Activated T-helper 17 cell treated with anti-CD3 and anti-CD28 coated beads, Interleukin-2, amount 50 U/mL, for 72 hours (primary cell): Measurements from ENCODE around the gene RRBP1. TPM values are rescaled to one million over a fixed set of nuclear protein-coding genes. Genes with fewer than 3 reads are reported as not detected.
"Not testable (repeated sequence)": the region's sequence is repeated elsewhere in the genome, so short reads cannot be mapped to it uniquely, and the experiment has no call there.

ENCODE experiments used
- ATAC-seq: fragments of 150-1000 bp; cut with Tn5 transposase; replicated peaks from 2 replicates; pipeline ENCODE4 v1.10.0; 2021; ENCODE audit warnings: mild to moderate bottlenecking, moderate library complexity
- H3K27ac Mint-ChIP-seq: one replicate; pipeline ENCODE4 v1.8.0; 2022; ENCODE audit warnings: mixed read lengths
- H3K27me3 Mint-ChIP-seq: one replicate; pipeline ENCODE4 v1.8.0; 2022; ENCODE audit warnings: mixed read lengths
- H3K36me3 Mint-ChIP-seq: one replicate; pipeline ENCODE4 v1.8.0; 2022; ENCODE audit warnings: low read depth, mild to moderate bottlenecking, mixed read lengths
- H3K4me1 Mint-ChIP-seq: one replicate; pipeline ENCODE4 v1.8.0; 2022; ENCODE audit warnings: mixed read lengths
- H3K4me3 Mint-ChIP-seq: one replicate; pipeline ENCODE4 v1.8.0; 2022; ENCODE audit warnings: mild to moderate bottlenecking, mixed read lengths
- H3K9me3 Mint-ChIP-seq: one replicate; pipeline ENCODE4 v1.8.0; 2022; ENCODE audit warnings: mixed read lengths
- total RNA-seq, 2 donors: library from RNA; stranded (reverse); gene quantifications; one replicate each; pipeline ENCODE4 v1.2.3, GENCODE V29; 2022

RRBP1 gene
- total RNA-seq, 2 donors from 2014 or later: 21.6 to 32.5 TPM

- Mint-ChIP-seq H3K4me3 (no peak overlapping the region), H3K27ac (no peak overlapping the region), H3K27me3 (peaks cover 4% of the 10 kb centered on the region), H3K4me1 (no peaks in the 10 kb centered on the region), H3K36me3 (no peaks in the 10 kb centered on the region), H3K9me3 (no peaks in the 10 kb centered on the region)
- no peak for ATAC-seq
Measured at GRCh38 chr20:17715075-17715474, 33.0 kb upstream of the RRBP1 start.

- Mint-ChIP-seq H3K36me3 (no peaks in the 10 kb centered on the region), H3K4me3 (no peak overlapping the region), H3K9me3 (no peaks in the 10 kb centered on the region), H3K27ac (no peak overlapping the region), H3K27me3 (peaks cover 4% of the 10 kb centered on the region), H3K4me1 (no peaks in the 10 kb centered on the region)
- no peak for ATAC-seq
Measured at GRCh38 chr20:17714597-17714996, 32.6 kb upstream of the RRBP1 start.

- no peak overlapping the region for H3K27ac Mint-ChIP-seq
- H3K27me3 Mint-ChIP-seq: peaks cover 4% of the 10 kb centered on the region
- no peaks in the 10 kb centered on the region for H3K4me1 Mint-ChIP-seq
- no peaks in the 10 kb centered on the region for H3K9me3 Mint-ChIP-seq
- H3K36me3 Mint-ChIP-seq: no peaks in the 10 kb centered on the region
- no peak for ATAC-seq
- H3K4me3 Mint-ChIP-seq: no peak overlapping the region
Measured at GRCh38 chr20:17712708-17713107, 30.7 kb upstream of the RRBP1 start.

GRCh38 chr20:17712201-17712600, 30.2 kb upstream of the RRBP1 start:
- Mint-ChIP-seq H3K4me1 (no peaks in the 10 kb centered on the region), H3K27ac (no peak overlapping the region), H3K27me3 (peaks cover 4% of the 10 kb centered on the region), H3K9me3 (no peaks in the 10 kb centered on the region), H3K36me3 (no peaks in the 10 kb centered on the region), H3K4me3 (no peak overlapping the region)
- no peak for ATAC-seq

GRCh38 chr20:17711267-17711627, 29.2 kb upstream of the RRBP1 start:
- H3K36me3 Mint-ChIP-seq: no peaks in the 10 kb centered on the region
- H3K4me3 Mint-ChIP-seq: no peak overlapping the region
- no peak overlapping the region for H3K27ac Mint-ChIP-seq
- peaks cover 4% of the 10 kb centered on the region for H3K27me3 Mint-ChIP-seq
- no peak for ATAC-seq
- H3K9me3 Mint-ChIP-seq: no peaks in the 10 kb centered on the region
- H3K4me1 Mint-ChIP-seq: no peaks in the 10 kb centered on the region

- no peaks in the 10 kb centered on the region for H3K4me1 Mint-ChIP-seq
- no peak overlapping the region for H3K4me3 Mint-ChIP-seq
- no peaks in the 10 kb centered on the region for H3K36me3 Mint-ChIP-seq
- H3K9me3 Mint-ChIP-seq: no peaks in the 10 kb centered on the region
- H3K27me3 Mint-ChIP-seq: peaks cover 4% of the 10 kb centered on the region
- no peak for ATAC-seq
- no peak overlapping the region for H3K27ac Mint-ChIP-seq
Measured at GRCh38 chr20:17710379-17711266, 28.6 kb upstream of the RRBP1 start.

- Mint-ChIP-seq H3K27me3 (peaks cover 4% of the 10 kb centered on the region), H3K4me1 (no peaks in the 10 kb centered on the region), H3K36me3 (no peaks in the 10 kb centered on the region), H3K4me3 (no peak overlapping the region), H3K27ac (no peak overlapping the region), H3K9me3 (no peaks in the 10 kb centered on the region)
- no peak for ATAC-seq
Measured at GRCh38 chr20:17709361-17710293, 27.6 kb upstream of the RRBP1 start.

GRCh38 chr20:17708675-17709360, 26.8 kb upstream of the RRBP1 start:
- Mint-ChIP-seq H3K4me1 (no peaks in the 10 kb centered on the region), H3K9me3 (no peaks in the 10 kb centered on the region), H3K4me3 (no peak overlapping the region), H3K27ac (no peak overlapping the region), H3K27me3 (peaks cover 4% of the 10 kb centered on the region), H3K36me3 (no peaks in the 10 kb centered on the region)
- ATAC-seq: no peak

- not testable (repeated sequence) for H3K9me3 Mint-ChIP-seq, H3K27me3 Mint-ChIP-seq, ATAC-seq, H3K36me3 Mint-ChIP-seq, H3K4me3 Mint-ChIP-seq, H3K27ac Mint-ChIP-seq, H3K4me1 Mint-ChIP-seq
Measured at GRCh38 chr20:17707951-17708350, 25.9 kb upstream of the RRBP1 start.

GRCh38 chr20:17706632-17707031, 24.6 kb upstream of the RRBP1 start:
- ATAC-seq: no peak
- Mint-ChIP-seq H3K36me3 (no peaks in the 10 kb centered on the region), H3K27ac (no peak overlapping the region), H3K4me3 (no peak overlapping the region), H3K27me3 (no peaks in the 10 kb centered on the region), H3K4me1 (no peaks in the 10 kb centered on the region), H3K9me3 (no peaks in the 10 kb centered on the region)

- Mint-ChIP-seq H3K4me3 (no peak overlapping the region), H3K27me3 (no peaks in the 10 kb centered on the region), H3K36me3 (no peaks in the 10 kb centered on the region)
Measured at GRCh38 chr20:17705916-17706315, 23.9 kb upstream of the RRBP1 start.

GRCh38 chr20:17704589-17705317, 22.7 kb upstream of the RRBP1 start:
- ATAC-seq: peak; percentile 11
- Mint-ChIP-seq H3K9me3 (no peaks in the 10 kb centered on the region), H3K27ac (no peak overlapping the region), H3K4me1 (no peaks in the 10 kb centered on the region), H3K4me3 (no peak overlapping the region), H3K36me3 (no peaks in the 10 kb centered on the region), H3K27me3 (no peaks in the 10 kb centered on the region)

More at GRCh38 chr20:17705916-17706315, 23.9 kb upstream of the RRBP1 start:
- no peak for ATAC-seq
- H3K4me1 Mint-ChIP-seq: no peaks in the 10 kb centered on the region
- no peaks in the 10 kb centered on the region for H3K9me3 Mint-ChIP-seq
- H3K27ac Mint-ChIP-seq: no peak overlapping the region

GRCh38 chr20:17701826-17702225, 19.8 kb upstream of the RRBP1 start:
- peaks cover under 1% of the 10 kb centered on the region for H3K9me3 Mint-ChIP-seq
- H3K27me3 Mint-ChIP-seq: no peaks in the 10 kb centered on the region
- no peak overlapping the region for H3K27ac Mint-ChIP-seq
- no peak overlapping the region for H3K4me3 Mint-ChIP-seq
- H3K36me3 Mint-ChIP-seq: no peaks in the 10 kb centered on the region
- H3K4me1 Mint-ChIP-seq: no peaks in the 10 kb centered on the region
- ATAC-seq: no peak

GRCh38 chr20:17700637-17701036, 18.6 kb upstream of the RRBP1 start:
- Mint-ChIP-seq H3K27ac (no peak overlapping the region), H3K27me3 (peaks cover 3% of the 10 kb centered on the region), H3K9me3 (peaks cover 3% of the 10 kb centered on the region), H3K4me1 (no peaks in the 10 kb centered on the region), H3K36me3 (no peaks in the 10 kb centered on the region), H3K4me3 (no peak overlapping the region)
- no peak for ATAC-seq
